ENCODE results near the gene CHN1.

Gene CHN1

GRCh38 chr2:174820361-174820760, 184.8 kb downstream of the CHN1 start:
- H3K4me3 ChIP-seq (ENCODE audit: low read depth, low read length), result no peak overlapping the region
- no peak for TF ChIP-seq CTCF (IDR thresholded peaks at IDR 0.05; ENCODE audit: low read depth, low read length)
- in situ Hi-C loops (cut with HindIII; ENCODE audit: low sequenced_read_pairs), result no loop called here
- no peak for DNase-seq (ENCODE audit: low read depth, low spot score)

DNA sequence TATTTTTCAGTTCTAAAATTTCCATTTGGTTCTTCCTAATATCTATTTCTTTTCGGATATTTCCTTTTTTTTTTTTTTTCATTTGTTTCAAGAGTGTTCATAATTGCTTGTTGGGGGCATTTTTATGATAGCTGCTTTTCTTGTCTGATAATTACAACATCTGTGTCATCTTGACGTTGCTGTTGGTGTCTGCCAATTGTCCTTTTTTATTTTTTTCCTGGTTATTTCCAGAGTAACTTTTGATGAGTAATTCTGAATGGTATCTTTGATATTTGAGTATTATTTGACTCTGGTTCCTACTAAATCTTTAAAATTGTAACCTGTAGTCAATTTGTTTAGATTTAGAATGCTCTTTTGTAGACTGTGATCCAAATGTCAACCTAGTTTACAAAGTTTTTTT, 189.7 kb downstream of the CHN1 start:
- in situ Hi-C loops (cut with HindIII; ENCODE audit: low sequenced_read_pairs), result no loop called here
- no peak for TF ChIP-seq CTCF (IDR thresholded peaks at IDR 0.05; ENCODE audit: low read depth, low read length)
- H3K4me3 ChIP-seq (ENCODE audit: low read depth, low read length), result no peak overlapping the region
- no peak for DNase-seq (ENCODE audit: low read depth, low spot score)

- no peak overlapping the region for H3K4me3 ChIP-seq (ENCODE audit: low read depth, low read length)
- in situ Hi-C loops (cut with HindIII; ENCODE audit: low sequenced_read_pairs), result no loop called here
- DNase-seq (ENCODE audit: low read depth, low spot score), result no peak
- TF ChIP-seq CTCF (IDR thresholded peaks at IDR 0.05; ENCODE audit: low read depth, low read length), result no peak
Observed at GRCh38 chr2:174812037-174812436, 193.1 kb downstream of the CHN1 start.

- in situ Hi-C loops (cut with HindIII; ENCODE audit: low sequenced_read_pairs), result no loop called here
- no peak for TF ChIP-seq CTCF (IDR thresholded peaks at IDR 0.05; ENCODE audit: low read depth, low read length)
- no peak for DNase-seq (ENCODE audit: low read depth, low spot score)
- H3K4me3 ChIP-seq (ENCODE audit: low read depth, low read length), result no peak overlapping the region
Observed at GRCh38 chr2:174807931-174808330, 197.2 kb downstream of the CHN1 start.

- DNase-seq (ENCODE audit: low read depth, low spot score), result no peak
- no peak overlapping the region for H3K4me3 ChIP-seq (ENCODE audit: low read depth, low read length)
- no peak for TF ChIP-seq CTCF (IDR thresholded peaks at IDR 0.05; ENCODE audit: low read depth, low read length)
- in situ Hi-C loops (cut with HindIII; ENCODE audit: low sequenced_read_pairs), result no loop called here
Observed at GRCh38 chr2:174805803-174806202, 199.4 kb downstream of the CHN1 start.

- DNase-seq (ENCODE audit: low read depth, low spot score), result peak; percentile 47
- TF ChIP-seq CTCF (IDR thresholded peaks at IDR 0.05; ENCODE audit: low read depth, low read length), result no peak
- no peak overlapping the region for H3K4me3 ChIP-seq (ENCODE audit: low read depth, low read length)
- in situ Hi-C loops (cut with HindIII; ENCODE audit: low sequenced_read_pairs), result no loop called here
Observed at GRCh38 chr2:174802459-174802858, 202.7 kb downstream of the CHN1 start.
